Body of pancreas (tissue), 4 donors: ENCODE data around the gene KLHL1.

Experiments used
- CTCF ChIP-seq, 7 experiments: fragments of 450-650 bp in 4 of 7; fragments of 200-600 bp in 3 of 7; sonication (generic) in 3 of 7; IDR thresholded peaks; one replicate each; pipeline ENCODE4 v1.5.1; 2016 to 2019; ENCODE audit warnings: antibody characterized with exemption in 7 of 7
- POLR2A ChIP-seq, 3 donors: fragments of 450-650 bp; IDR thresholded peaks; one replicate each; pipeline ENCODE4 v1.6.1; 2016; ENCODE audit warnings: antibody characterized with exemption in 3 of 3, mild to moderate bottlenecking in 2 of 3

DNA sequence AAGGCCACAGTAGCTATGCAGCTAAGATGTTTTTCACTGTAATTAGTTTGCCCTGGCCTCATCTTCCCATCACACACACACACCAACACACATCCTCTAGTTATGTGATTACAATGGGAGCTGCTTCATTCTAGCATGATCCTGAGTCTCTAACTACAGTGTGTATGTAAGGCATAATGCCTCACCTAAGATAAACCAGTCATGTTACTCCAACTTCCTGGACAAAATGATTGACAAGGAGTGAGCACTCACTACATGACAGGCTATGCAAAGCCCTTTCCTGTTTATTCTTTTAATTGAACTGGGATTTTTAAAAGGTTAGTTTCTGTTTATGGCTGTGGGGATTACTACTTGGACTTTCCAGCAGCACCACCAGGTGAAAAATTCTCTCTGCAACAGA is 401.4 kb downstream of the KLHL1 start:
- no peak for TF ChIP-seq CTCF (IDR thresholded peaks at IDR 0.05)
- no peak for TF ChIP-seq POLR2A (IDR thresholded peaks at IDR 0.05)
